G401 (cell line): ENCODE results near the gene PLAU. TPM values are rescaled to one million over a fixed set of nuclear protein-coding genes. Genes with fewer than 3 reads are reported as not detected.
"Not testable (repeated sequence)": the region's sequence is repeated elsewhere in the genome, so short reads cannot be mapped to it uniquely, and the experiment has no call there.

Experiments used
- DNase-seq: peaks from one replicate; pipeline ENCODE4 v3.0.0-alpha.2; 2015; ENCODE audit warnings: low spot score
- in situ Hi-C: cut with HindIII; loops from 2 replicates; pipeline ENCODE4 v1.10.0; 2016; ENCODE audit warnings: low sequenced_read_pairs, mixed read lengths
- total RNA-seq: library from RNA; depleted of rRNA; stranded (reverse); fragments of >200 nt; shearing (Covaris generic); gene quantifications from 2 replicates; pipeline ENCODE4 v1.2.3, GENCODE V29; 2014

The PLAU gene
- total RNA-seq, 1 experiment from 2014 or later, result 143 TPM

DNA sequence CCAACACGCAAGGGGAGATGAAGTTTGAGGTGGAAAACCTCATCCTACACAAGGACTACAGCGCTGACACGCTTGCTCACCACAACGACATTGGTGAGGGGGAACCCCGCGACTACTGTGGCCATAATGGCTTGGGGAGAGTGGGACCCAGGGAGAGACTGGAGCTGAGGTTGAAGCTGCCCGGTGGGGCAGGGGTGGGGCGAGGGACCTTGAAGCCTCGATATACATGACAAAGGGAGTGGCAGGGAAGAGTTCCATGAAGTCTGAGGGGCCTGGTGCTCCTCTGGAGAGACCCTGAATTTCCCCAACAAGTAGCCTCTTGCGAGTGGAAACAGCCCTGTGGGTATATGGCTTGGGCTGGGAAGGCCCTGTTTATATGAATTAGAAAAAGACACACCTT lies 3.1 kb downstream of the PLAU start:
- in situ Hi-C loops, result no loop called here
- no peak for DNase-seq

DNA sequence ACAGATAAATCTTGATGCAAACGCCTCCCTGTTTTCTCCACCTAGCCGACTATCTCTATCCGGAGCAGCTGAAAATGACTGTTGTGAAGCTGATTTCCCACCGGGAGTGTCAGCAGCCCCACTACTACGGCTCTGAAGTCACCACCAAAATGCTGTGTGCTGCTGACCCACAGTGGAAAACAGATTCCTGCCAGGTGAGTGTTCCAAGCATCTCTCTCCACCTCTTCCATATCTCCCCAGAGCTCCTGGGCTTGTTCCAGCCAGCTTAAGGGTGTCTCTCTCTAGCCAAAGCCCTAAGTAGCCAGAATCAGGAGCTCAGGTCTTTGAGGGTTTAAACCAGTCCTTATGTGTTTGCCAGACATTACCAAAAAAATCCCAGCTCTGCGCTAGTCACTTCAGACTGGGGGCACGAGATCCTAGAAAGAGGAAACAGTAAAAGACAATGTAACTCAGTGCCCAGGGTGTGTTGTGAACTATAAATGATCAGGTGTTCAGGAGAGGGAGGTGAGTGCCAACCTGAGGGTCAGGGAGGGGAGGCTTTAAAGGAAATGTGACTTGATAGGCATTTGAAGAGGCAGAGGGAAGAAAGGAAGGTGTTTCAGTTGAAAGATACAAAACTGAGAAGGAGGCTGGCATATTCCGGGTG lies 4.4 kb downstream of the PLAU start:
- DNase-seq, result no peak
- in situ Hi-C loops, result no loop called here

DNA sequence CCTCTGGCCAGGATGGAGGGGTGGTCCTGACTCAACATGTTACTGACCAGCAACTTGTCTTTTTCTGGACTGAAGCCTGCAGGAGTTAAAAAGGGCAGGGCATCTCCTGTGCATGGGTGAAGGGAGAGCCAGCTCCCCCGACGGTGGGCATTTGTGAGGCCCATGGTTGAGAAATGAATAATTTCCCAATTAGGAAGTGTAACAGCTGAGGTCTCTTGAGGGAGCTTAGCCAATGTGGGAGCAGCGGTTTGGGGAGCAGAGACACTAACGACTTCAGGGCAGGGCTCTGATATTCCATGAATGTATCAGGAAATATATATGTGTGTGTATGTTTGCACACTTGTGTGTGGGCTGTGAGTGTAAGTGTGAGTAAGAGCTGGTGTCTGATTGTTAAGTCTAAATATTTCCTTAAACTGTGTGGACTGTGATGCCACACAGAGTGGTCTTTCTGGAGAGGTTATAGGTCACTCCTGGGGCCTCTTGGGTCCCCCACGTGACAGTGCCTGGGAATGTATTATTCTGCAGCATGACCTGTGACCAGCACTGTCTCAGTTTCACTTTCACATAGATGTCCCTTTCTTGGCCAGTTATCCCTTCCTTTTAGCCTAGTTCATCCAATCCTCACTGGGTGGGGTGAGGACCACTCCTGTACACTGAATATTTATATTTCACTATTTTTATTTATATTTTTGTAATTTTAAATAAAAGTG lies 6.0 kb downstream of the PLAU start:
- in situ Hi-C loops, result no loop called here
- no peak for DNase-seq

DNA sequence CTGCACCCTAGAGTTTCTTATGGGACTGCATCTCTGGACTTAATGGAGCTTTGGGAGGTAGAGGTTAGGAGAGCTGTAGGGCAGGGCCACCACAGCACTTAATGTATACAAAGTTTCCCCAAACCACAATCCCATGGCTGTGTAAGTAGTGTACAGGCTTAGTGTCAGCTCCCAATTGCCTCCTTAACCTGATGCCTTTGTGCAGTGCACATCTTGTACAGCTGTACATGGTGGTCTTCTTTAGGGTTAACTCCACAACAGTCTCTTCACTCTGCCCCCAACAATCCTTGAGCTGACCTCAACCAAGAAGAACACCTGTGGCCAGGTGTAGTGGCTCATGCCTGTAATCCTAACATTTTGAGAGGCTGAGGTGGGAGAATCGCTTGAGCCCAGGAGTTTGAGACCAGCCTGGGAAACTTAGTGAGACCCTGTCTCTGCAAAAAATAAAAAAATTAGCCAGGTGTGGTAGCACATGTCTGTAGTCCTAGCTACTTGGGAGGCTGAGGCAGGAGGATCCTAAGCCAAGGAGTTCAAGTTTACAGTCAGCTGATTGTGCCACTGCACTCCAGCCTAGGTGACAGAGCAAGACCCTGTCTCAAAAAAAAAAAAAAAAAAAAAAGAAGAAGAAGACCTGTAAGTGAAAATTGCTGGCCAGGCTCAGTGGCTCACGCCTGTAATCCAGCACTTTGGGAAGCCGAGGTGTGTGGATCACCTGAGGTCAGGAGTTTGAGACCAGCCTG lies 6.8 kb downstream of the PLAU start:
- DNase-seq, result no peak
- in situ Hi-C loops, result no loop called here

DNA sequence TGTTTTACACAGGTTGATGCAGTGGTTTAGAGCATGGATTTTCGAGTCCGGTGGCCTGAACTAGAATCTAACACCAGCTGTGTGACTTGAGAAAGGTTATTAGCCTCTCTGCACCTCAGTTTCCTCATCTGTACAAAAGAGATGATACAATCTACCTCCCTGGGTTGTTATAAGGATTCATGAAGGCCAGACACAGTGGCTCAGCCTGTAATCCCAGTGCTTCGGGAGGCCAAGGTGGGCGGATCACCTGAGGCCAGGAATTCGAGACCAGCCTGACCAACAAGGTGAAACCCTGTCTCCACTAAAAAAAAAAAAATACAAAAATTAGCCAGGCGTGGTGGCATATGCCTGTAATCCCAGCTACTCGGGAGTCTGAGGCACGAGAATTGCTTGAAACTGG lies 8.5 kb downstream of the PLAU start:
- in situ Hi-C loops, DNase-seq: not testable (repeated sequence)

DNA sequence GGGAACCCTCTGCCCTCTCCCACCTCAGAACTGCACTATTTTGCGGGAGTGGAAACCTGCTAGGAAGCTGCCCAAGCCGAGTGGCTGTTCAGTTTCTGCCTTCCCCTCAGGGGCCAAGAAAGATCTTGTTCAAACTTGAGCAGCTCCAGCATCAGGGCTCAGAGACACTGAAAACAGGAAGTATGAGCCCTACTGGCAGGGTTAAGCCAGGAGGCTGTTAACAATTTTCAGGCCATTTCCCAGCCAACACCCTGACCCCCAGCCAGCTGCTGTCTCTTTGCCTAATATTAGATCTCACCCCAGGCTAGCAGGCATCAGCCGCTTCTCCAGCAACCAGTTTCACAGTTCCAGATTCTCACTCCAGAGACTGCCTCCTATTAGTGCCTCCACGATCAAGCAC lies 9.2 kb downstream of the PLAU start:
- in situ Hi-C loops, result no loop called here

DNA sequence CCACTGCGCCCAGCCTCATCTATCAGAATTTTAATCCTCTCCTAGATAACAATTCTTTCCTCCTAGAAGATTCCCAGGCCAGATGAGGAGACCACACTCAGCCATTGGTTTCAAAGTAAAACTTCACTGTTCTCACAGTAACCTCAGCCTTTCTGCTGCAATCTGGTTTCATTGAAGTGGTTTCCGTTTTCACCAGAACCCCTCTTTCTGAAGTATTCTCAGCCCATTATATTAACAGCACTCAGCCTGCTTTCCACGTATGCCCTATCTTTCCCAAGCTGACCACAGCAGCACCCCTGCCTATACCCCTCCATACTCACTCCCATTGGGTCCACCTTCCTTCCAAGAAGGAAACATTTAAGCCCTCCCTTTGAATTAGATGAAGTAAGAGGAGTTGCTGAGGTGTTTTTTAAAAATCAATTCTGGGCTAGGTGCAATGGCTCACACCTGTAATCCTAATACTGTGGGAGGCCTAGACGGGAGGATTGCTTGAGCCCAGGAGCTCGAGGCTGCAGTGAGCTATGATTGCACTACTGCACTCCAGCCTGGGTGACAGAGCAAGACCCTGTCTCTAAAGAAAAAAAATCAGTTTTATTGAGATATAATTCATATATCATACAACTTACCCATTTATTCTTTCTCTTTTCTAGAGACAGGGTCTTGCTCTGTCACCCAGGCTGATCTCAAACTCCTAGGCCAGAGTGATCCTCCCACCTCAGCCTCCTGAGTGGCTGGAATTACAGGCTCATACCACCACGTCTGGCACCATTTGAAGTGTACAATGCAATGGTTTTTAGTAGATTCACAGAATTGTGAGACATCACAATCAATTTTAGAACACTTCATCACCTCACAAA lies 11.3 kb downstream of the PLAU start:
- in situ Hi-C loops, result no loop called here

More for the DNA sequence above, 9.2 kb downstream of the PLAU start:
- peak; percentile 31 for DNase-seq

DNA sequence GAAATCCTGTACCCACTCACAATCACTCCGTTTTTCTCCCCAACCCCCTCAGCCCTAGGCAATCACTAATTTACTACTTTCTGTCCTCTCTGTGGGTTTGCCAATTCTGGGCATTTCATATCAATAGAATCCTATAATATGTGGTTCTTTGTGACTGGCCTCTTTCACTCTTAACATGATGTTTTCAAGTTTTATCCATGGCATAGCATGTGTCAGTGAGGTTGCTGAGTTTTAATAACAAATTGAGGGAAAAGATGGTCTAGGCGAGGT lies 11.9 kb downstream of the PLAU start:
- DNase-seq, result no peak
- in situ Hi-C loops, result no loop called here

More for the DNA sequence above, 11.3 kb downstream of the PLAU start:
- DNase-seq, result no peak

DNA sequence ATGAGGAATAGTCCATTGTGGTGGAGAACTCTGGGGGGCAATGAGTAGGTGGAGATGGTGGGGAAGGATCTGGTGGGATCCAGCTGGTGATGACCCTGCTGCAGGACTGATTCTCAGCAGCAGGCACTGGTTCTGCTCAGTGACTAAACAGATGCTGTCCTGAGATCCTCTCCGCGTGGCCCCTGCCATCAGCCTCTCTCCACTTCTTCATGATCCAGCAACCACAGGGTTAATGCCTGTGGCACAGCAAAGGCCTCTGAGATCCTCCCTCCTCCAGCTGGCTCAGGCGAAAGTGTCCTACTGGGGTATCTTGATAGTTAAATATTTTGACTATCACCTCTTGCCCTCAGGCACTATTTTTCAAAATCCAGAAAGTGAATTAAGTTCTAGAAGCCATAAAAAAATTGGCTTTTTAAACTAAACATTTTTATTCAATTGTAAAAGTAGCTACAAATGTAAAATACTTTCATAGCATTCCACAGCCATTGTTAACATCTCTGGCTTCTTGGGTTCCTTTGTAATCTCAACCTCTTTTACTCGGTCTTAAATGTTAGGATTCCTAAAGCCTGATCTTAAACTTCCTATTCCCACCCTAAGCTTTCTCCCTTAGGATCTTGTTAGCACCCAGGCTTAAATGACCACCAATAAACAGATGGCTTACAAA lies 13.1 kb downstream of the PLAU start:
- no peak for DNase-seq
- in situ Hi-C loops, result no loop called here

DNA sequence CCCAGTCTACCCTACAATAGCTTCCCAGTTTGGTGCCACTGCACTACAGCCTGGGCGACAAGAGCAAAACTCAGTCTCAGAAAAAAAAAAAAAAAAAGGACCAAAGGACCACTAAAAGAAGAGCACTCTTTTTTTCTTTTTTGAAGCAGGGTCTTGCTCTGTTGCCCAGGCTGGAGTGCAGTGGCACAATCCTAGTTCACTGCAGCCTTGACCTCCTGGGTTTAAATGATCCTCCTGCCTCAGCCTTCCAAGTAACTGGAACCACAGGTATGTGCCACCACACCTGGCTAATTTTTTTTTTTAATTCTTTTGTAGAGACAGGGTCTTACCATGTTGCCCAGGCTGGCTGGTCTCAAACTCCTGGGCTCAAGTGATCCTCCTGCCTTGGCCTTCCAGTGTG lies 14.0 kb downstream of the PLAU start:
- no peak for DNase-seq
- in situ Hi-C loops, result no loop called here

DNA sequence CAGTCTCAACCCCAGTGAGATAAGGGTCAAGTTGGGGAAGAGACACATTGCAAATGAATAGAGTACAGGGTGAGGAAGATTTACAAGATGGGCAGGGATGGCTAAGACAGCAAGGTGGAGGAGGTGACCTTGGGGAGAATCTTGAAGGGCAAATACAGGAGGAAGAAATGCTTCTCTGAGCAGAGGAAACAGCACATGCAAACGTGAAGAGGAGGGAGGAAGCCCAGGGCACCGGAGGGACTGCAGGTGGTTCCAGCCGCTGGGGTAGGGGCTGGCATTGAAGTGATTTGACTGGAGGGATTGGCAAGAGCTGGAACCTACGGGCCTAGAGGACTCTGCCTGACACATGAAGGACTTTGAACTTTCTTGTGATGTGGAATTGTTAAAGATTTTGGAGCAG lies 14.6 kb downstream of the PLAU start:
- DNase-seq, result no peak
- in situ Hi-C loops, result no loop called here

DNA sequence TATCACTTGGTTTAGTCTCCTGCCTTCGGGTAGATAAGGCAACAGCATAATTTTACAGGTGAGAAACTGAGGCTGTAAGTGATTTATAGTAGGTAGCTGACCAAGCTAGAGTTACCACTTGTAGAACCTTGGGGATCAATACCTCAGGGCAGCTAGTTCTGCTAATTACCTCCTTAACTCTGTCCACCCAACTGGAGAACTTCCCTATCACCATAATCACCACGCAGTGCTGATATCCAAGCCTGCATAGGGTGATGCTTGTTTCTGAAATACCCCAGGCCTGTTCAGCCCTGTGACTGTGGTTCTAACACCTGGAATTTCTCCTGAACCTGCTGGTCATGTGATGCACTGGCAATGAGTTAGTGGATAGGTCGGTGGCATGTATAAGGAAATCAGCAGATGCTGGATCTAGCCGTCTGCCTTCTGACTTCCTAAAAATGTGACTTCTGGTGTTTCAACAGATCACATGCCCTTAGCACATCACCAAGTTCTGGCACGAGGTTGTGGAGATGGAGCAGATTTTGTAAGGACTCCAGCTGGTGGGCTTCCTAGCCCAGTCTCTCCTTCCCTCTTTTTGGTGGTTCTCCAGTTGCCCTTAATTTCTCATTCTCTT lies 15.3 kb downstream of the PLAU start:
- in situ Hi-C loops, result no loop called here
- no peak for DNase-seq

DNA sequence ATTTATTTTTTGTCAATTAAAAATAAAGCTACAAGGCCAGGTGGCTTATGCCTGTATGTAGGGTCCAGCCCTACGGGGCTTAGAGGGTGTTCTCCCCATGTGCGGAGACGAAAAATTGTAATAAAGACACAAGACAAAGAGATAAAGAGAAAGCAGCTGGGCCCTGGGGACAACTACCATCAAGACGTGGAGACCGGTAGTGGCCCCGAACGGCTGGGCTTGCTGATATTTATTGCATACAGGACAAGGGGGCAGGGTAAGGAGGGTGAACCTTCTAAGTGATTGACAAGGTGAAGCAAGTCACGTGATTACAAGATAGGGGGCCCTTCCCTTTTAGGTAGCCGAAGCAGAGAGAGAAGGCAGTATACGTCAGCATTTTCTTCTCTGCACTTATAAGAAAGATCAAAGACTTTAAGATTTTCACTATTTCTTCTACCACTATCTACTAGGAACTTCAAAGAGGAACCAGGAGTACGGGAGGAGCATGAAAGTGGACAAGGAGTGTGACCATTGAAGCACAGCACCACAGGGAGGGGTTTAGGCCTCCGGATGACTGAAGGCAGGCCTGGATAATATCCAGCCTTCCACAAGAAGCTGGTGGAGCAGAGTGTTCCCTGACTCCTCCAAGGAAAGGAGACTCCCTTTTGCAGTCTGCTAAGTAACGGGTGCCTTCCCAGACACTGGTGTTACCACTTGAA lies 19.8 kb downstream of the PLAU start:
- in situ Hi-C loops, result not testable (repeated sequence)

DNA sequence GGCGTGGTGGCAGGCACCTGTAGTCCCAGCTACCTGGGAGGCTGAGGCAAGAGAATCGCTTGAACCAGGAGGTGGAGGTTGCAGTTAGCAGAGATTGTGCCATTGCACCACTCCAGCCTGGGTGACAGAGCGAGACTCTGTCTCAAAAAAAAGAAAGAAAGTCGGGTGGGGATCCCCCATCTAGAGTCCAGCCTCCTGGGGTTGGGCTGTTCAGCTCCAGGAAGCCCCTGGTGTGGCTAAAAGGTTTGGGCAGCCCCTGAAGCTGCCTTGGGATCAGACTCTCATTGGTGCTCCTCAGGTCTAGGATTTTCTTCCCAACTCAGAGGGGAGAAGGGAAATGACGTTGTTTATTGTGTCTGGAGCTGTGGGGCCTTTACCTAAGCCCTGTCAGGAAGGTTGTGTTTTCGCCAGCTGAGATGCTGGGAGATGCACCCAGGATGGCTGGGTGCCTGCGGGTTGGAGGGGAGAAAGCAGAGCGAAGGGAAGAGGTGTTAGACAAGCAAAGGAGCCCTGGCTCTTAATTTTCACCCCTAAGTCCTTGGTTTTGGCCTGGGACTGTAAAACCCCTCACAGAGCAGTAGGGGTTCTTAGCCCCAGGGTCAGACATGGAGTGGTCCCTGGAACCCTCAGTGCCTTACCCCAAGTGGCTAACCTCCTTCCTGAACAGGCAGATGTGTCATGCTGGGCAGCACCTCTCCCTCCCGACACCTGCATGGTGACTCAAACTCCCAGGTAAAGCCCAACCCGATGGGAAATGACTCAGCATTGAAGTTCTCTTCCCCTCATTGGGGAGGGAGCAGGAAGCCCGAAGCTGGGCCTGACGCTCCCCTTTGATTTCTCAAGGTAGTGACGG lies 21.1 kb downstream of the PLAU start:
- in situ Hi-C loops, result no loop called here
- no peak for DNase-seq

More for the DNA sequence above, 19.8 kb downstream of the PLAU start:
- DNase-seq, result not testable (repeated sequence)

DNA sequence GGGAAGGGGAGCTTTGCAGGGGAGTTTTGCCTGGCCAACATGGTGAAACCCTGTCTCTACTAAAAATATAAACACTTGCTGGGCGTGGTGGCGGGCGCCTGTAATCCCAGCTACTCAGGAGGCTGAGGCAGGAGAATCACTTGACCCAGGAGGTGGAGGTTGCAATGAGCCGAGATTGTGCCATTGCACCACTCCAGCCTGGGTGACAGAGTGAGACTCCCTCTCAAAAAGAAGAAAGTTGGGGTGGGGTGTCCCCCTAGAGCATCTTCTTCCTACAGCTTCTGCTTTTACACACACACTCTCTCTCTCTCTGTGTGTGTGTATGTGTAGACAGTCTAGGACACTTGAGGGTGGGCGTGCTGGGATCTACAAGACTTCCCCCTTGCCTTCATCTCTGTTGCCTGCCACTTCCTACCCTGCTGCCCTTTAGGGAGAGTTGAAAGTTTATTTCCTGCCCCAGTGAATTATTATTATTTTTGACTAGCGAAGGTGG lies 21.7 kb downstream of the PLAU start:
- DNase-seq, result no peak
- in situ Hi-C loops, result no loop called here

DNA sequence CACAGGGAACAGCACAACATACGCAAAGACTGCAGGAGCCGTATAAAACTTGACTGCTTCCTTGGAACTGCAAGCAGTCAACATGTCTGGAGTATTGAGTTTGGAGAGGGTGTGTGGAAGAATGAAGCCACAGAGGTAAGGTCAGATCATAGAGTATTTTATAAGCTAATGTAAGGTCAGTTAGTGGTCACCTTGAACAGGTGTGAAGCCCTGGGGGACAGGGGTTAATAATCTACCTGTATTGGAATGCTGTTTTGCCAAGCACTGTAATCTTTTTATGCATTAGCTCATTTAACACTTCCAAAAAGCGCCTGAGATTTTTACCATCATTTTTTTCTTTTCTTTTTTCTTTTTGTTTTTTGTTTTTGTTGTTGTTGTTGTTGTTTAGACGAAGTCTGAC lies 23.1 kb downstream of the PLAU start:
- in situ Hi-C loops, result no loop called here
- no peak for DNase-seq

DNA sequence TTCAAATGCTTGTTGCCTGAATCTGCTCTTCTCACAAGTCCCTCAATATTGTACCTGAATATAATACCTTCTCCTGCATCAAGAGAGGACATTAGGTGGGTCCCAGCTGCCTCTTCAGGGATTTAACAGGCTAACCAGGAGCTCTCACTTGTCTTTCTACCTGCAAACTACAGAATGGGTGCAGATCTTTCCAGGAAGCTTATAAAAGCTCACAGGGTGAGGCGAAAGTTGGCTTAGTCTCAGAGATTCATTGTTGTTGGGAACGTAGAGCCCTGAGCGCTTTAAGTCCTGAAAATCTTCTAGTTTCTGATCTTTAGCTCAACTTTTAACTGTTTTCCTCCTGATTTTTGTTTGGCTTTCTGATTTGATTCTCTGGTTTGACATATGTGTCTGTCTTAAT lies 25.0 kb downstream of the PLAU start:
- in situ Hi-C loops, result no loop called here
- DNase-seq, result no peak
